ENCODE measurements around the gene AADACL4.

GRCh38 chr1:12616709-12617373, 27.0 kb upstream of the AADACL4 start:
- TF ChIP-seq EZH2 (IDR thresholded peaks at IDR 0.05; ENCODE audit: borderline replicate concordance, low read depth, low read length, severe bottlenecking) (peak; percentile 71), CTCF (IDR thresholded peaks at IDR 0.05; ENCODE audit: borderline replicate concordance, extremely low read depth, low read length, poor library complexity, severe bottlenecking) (no peak)
